GM23338 (cell line): ENCODE data around the gene NKAPL. TPM values are rescaled to one million over a fixed set of nuclear protein-coding genes. Genes with fewer than 3 reads are reported as not detected.
A peak's percentile ranks its signal among the peaks of the same experiment; 100 is the strongest.

Source experiments
- ATAC-seq: fragments of 200-7000 bp; cut with Tn5 transposase; 3 replicates; pipeline ENCODE4 v1.9.1; 2020
- DNase-seq: peaks from one replicate; pipeline ENCODE4 v3.0.0-alpha.2; 2015; ENCODE audit warnings: low spot score
- H2AFZ ChIP-seq: fragments of 200-600 bp; sonication (generic); 2 replicates; pipeline ENCODE4 v1.8.0; 2016; ENCODE audit warnings: antibody characterized with exemption, mild to moderate bottlenecking, moderate library complexity
- H3F3A ChIP-seq: fragments of 200-600 bp; sonication (generic); replicated peaks from 2 replicates; pipeline ENCODE4 v1.8.0; 2017; ENCODE audit warnings: antibody characterized with exemption, mixed run types, low read depth
- H3K27ac ChIP-seq: fragments of 200-600 bp; sonication (generic); 2 replicates; pipeline ENCODE4 v1.6.1; 2016; ENCODE audit warnings: low read depth
- H3K27me3 ChIP-seq: fragments of 200-600 bp; sonication (generic); 2 replicates; pipeline ENCODE4 v1.8.0; 2016; ENCODE audit warnings: mild to moderate bottlenecking, mixed run types, moderate library complexity; ENCODE audit not compliant: insufficient read depth
- H3K36me3 ChIP-seq: fragments of 200-600 bp; sonication (generic); 2 replicates; pipeline ENCODE4 v1.8.0; 2016; ENCODE audit warnings: mild to moderate bottlenecking; ENCODE audit not compliant: insufficient read depth
- H3K4me1 ChIP-seq: fragments of 200-600 bp; sonication (generic); 2 replicates; pipeline ENCODE4 v1.8.0; 2016; ENCODE audit warnings: mild to moderate bottlenecking, moderate library complexity; ENCODE audit not compliant: insufficient read depth
- H3K4me2 ChIP-seq: fragments of 200-600 bp; sonication (generic); 2 replicates; pipeline ENCODE4 v1.7.1; 2017; ENCODE audit warnings: mixed run types
- H3K4me3 ChIP-seq: fragments of 200-600 bp; sonication (generic); 2 replicates; pipeline ENCODE4 v1.6.1; 2016; ENCODE audit warnings: mixed run types
- H3K79me2 ChIP-seq: fragments of 200-600 bp; sonication (generic); replicated peaks from 2 replicates; pipeline ENCODE4 v1.8.0; 2017; ENCODE audit warnings: mild to moderate bottlenecking; ENCODE audit not compliant: insufficient read depth
- H3K9me2 ChIP-seq: fragments of 200-600 bp; sonication (generic); 2 replicates; pipeline ENCODE4 v1.8.0; 2017; ENCODE audit not compliant: insufficient read depth
- H4K20me1 ChIP-seq: fragments of 200-600 bp; sonication (generic); replicated peaks from 2 replicates; pipeline ENCODE4 v1.8.0; 2017; ENCODE audit warnings: mild to moderate bottlenecking; ENCODE audit not compliant: insufficient read depth
- H3K27ac Mint-ChIP-seq: 2 replicates; pipeline ENCODE4 v1.8.0; 2020; ENCODE audit warnings: inconsistent platforms, mild to moderate bottlenecking, moderate library complexity, mixed read lengths
- H3K27me3 Mint-ChIP-seq: 3 replicates; pipeline ENCODE4 v1.8.0; 2022; ENCODE audit warnings: low read depth, mild to moderate bottlenecking, moderate library complexity, mixed read lengths, inconsistent platforms; ENCODE audit not compliant: insufficient read depth, poor library complexity
- H3K36me3 Mint-ChIP-seq: 3 replicates; pipeline ENCODE4 v1.8.0; 2021; ENCODE audit warnings: low read depth, mild to moderate bottlenecking, inconsistent platforms, moderate library complexity, mixed read lengths
- H3K4me1 Mint-ChIP-seq: 3 replicates; pipeline ENCODE4 v1.8.0; 2020; ENCODE audit warnings: mild to moderate bottlenecking, inconsistent platforms, mixed read lengths
- H3K4me3 Mint-ChIP-seq: 3 replicates; pipeline ENCODE4 v1.8.0; 2021; ENCODE audit warnings: moderate library complexity, mild to moderate bottlenecking, inconsistent platforms, mixed read lengths
- H3K9me3 Mint-ChIP-seq: 3 replicates; pipeline ENCODE4 v1.8.0; 2020; ENCODE audit warnings: moderate library complexity, mild to moderate bottlenecking, inconsistent platforms, mixed read lengths
- CREB1 ChIP-seq: fragments of 250-450 bp; sonication (Bioruptor Pico); IDR thresholded peaks from 2 replicates; pipeline ENCODE4 v1.5.0; 2020; ENCODE audit warnings: low read depth, mild to moderate bottlenecking, moderate library complexity
- CTCF ChIP-seq, 2 experiments: fragments of 200-600 bp in 1 of 2; sonication (generic) in 1 of 2; conservative IDR thresholded peaks; 2 replicates each; pipeline versions ENCODE4 v1.5.1 to v1.6.1; 2016 to 2017; ENCODE audit warnings: antibody characterized with exemption in 2 of 2, low read depth in 2 of 2, mild to moderate bottlenecking in 2 of 2, moderate library complexity in 1 of 2
- ETS1 ChIP-seq: IDR thresholded peaks from 2 replicates; pipeline ENCODE4 v1.6.1; 2016; ENCODE audit warnings: antibody characterized with exemption
- EZH2 ChIP-seq: fragments of 200-600 bp; sonication (generic); IDR thresholded peaks from one replicate; pipeline ENCODE4 v1.8.0; 2017; ENCODE audit warnings: antibody characterized with exemption, mild to moderate bottlenecking, low read depth; ENCODE audit not compliant: unreplicated experiment
- EZH2phosphoT487 ChIP-seq: fragments of 200-600 bp; sonication (generic); IDR thresholded peaks from one replicate; pipeline ENCODE4 v1.8.1; 2018; ENCODE audit warnings: antibody characterized with exemption; ENCODE audit not compliant: unreplicated experiment
- JUNB ChIP-seq: IDR thresholded peaks from one replicate; pipeline ENCODE4 v1.6.1; 2016; ENCODE audit warnings: antibody characterized with exemption; ENCODE audit not compliant: unreplicated experiment
- NANOG ChIP-seq: IDR thresholded peaks from 2 replicates; pipeline ENCODE4 v1.6.1; 2016; ENCODE audit warnings: antibody characterized with exemption, borderline replicate concordance
- POLR2AphosphoS5 ChIP-seq: IDR thresholded peaks from 2 replicates; pipeline ENCODE4 v1.6.1; 2016; ENCODE audit warnings: antibody characterized with exemption, low read depth
- REST ChIP-seq: IDR thresholded peaks from one replicate; pipeline ENCODE4 v1.6.1; 2018; ENCODE audit warnings: antibody characterized with exemption; ENCODE audit not compliant: unreplicated experiment
- STAT1 ChIP-seq: IDR thresholded peaks from one replicate; pipeline ENCODE4 v1.6.1; 2016; ENCODE audit warnings: antibody characterized with exemption; ENCODE audit not compliant: unreplicated experiment
- ZNF114 ChIP-seq: fragments of 250-450 bp; sonication (Bioruptor Pico); IDR thresholded peaks from 2 replicates; pipeline ENCODE4 v1.5.0; 2020; ENCODE audit warnings: mild to moderate bottlenecking, moderate library complexity
- polyA plus RNA-seq: library from polyadenylated mRNA; unstranded; fragments of >200 nt; fragmentation: Nextera tagmentation; extraction: Ambion mirVana; gene quantifications from 2 replicates; pipeline ENCODE4 v1.2.1, GENCODE V29; 2016
- total RNA-seq: library from RNA; depleted of rRNA; stranded (reverse); fragments of >200 nt; shearing (Covaris generic); gene quantifications from 2 replicates; pipeline ENCODE4 v1.2.3, GENCODE V29; 2014

Gene NKAPL
- total and polyA plus RNA-seq, 2 experiments from 2014 or later = 1.6 to 2.9 TPM

GRCh38 chr6:28213213-28213523 is 45.9 kb upstream of the NKAPL start:
- no peaks in the 10 kb centered on the region; the same call in 1 of the 2 replicates for H4K20me1 ChIP-seq
- peak overlapping the region; percentile 93 for H3K4me2 ChIP-seq
- H3K27ac ChIP-seq = no peak overlapping the region
- 0 out of 2 replicates have a peak, but pooled peaks cover 4% of the 10 kb centered on the region for H3F3A ChIP-seq
- H3K4me3 ChIP-seq = peak overlapping the region; percentile 83
- peak; percentile 59; the same call in 1 of the 2 replicates for TF ChIP-seq NANOG
- no peak for TF ChIP-seq ZNF114
- peaks cover 51% of the 10 kb centered on the region for H3K27me3 Mint-ChIP-seq
- DNase-seq (no peak), ATAC-seq (no peak)
- no peaks in the 10 kb centered on the region for H3K36me3 ChIP-seq
- peaks cover 29% of the 10 kb centered on the region for H3K4me1 ChIP-seq
- H3K4me1 Mint-ChIP-seq = peaks cover 25% of the 10 kb centered on the region
- H3K36me3 Mint-ChIP-seq = no peaks in the 10 kb centered on the region
- no peaks in the 10 kb centered on the region for H3K79me2 ChIP-seq
- H3K9me2 ChIP-seq = no peaks in the 10 kb centered on the region
- no peak overlapping the region for H2AFZ ChIP-seq
- peaks cover 77% of the 10 kb centered on the region for H3K27me3 ChIP-seq
- H3K27ac Mint-ChIP-seq = no peak overlapping the region; the same call in 1 of the 2 replicates
- peaks cover 3% of the 10 kb centered on the region; the same call in 2 of the 3 replicates for H3K9me3 Mint-ChIP-seq
- H3K4me3 Mint-ChIP-seq = peak overlapping the region; percentile 88

DNA sequence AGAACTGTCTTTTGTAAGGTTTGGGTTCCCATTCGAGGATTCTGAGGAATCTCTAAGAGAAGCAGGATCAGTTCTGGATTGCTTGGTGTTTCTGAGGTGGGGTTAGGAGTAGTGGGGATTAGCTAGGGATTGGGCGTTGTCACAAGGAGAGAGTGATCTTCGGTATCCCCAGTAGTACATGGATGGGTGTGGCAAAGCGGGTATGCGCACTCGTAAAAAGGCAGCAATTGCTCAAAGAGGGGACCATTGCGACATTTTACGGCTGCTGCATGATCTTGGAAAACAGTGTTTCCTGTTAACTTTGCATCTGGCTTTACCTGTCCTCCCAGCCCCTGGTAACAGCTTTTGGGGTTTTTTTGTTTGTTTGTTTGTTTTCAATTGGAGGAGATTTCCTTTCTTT is 43.7 kb upstream of the NKAPL start:
- Mint-ChIP-seq H3K36me3 (no peaks in the 10 kb centered on the region), H3K27ac (no peak overlapping the region), H3K9me3 (peaks cover 3% of the 10 kb centered on the region; the same call in 2 of the 3 replicates), H3K27me3 (peaks cover 37% of the 10 kb centered on the region), H3K4me3 (peak overlapping the region; percentile 25), H3K4me1 (peaks cover 24% of the 10 kb centered on the region)
- Histone ChIP-seq H3K27me3 (peaks cover 75% of the 10 kb centered on the region), H3F3A (0 out of 2 replicates have a peak, but pooled peaks cover 4% of the 10 kb centered on the region), H4K20me1 (no peaks in the 10 kb centered on the region; the same call in 1 of the 2 replicates), H3K36me3 (no peaks in the 10 kb centered on the region), H3K4me3 (peak overlapping the region; percentile 26; the same call in 1 of the 2 replicates), H3K4me1 (peaks cover 30% of the 10 kb centered on the region), H3K9me2 (no peaks in the 10 kb centered on the region), H3K79me2 (no peaks in the 10 kb centered on the region), H2AFZ (no peak overlapping the region), H3K4me2 (peak overlapping the region; percentile 67), H3K27ac (no peak overlapping the region)
- ATAC-seq (no peak), DNase-seq (peak; percentile 34)
- TF ChIP-seq EZH2 = no peak
- TF ChIP-seq ETS1 = no peak
- no peak for TF ChIP-seq NANOG
- TF ChIP-seq EZH2phosphoT487 = no peak
- TF ChIP-seq CTCF (conservative IDR thresholded peaks at IDR 0.05; ENCODE audit: low read depth in 2 of 2) = no peak
- TF ChIP-seq REST = no peak
- TF ChIP-seq POLR2AphosphoS5 = no peak
- TF ChIP-seq CREB1 (CRISPR knock-in tag) = no peak
- no peak for TF ChIP-seq STAT1
- no peak for TF ChIP-seq JUNB
